Superior temporal gyrus (tissue), 1 donor: Measurements from ENCODE around the gene CEP72.
"Not testable (repeated sequence)": the region's sequence is repeated elsewhere in the genome, so short reads cannot be mapped to it uniquely, and the experiment has no call there.

ENCODE experiments used
- DNase-seq: peaks from one replicate; pipeline ENCODE4 v3.0.0-alpha.2; 2016; ENCODE audit errors: extremely low spot score

The CEP72 gene

GRCh38 chr5:672329-673160 is 60.4 kb downstream of the CEP72 start:
- peak; percentile 85 for DNase-seq

GRCh38 chr5:673161-673830 is 61.2 kb downstream of the CEP72 start:
- no peak for DNase-seq

GRCh38 chr5:673831-674629 is 61.9 kb downstream of the CEP72 start:
- no peak for DNase-seq

GRCh38 chr5:674630-675011 is 62.5 kb downstream of the CEP72 start:
- no peak for DNase-seq

- no peak for DNase-seq
These were observed 63.2 kb downstream of the CEP72 start for GRCh38 chr5:675111-675870.

- no peak for DNase-seq
These were observed 63.9 kb downstream of the CEP72 start for GRCh38 chr5:675871-676698.

GRCh38 chr5:676699-677076 is 64.5 kb downstream of the CEP72 start:
- DNase-seq, result no peak

GRCh38 chr5:677131-678101 is 65.3 kb downstream of the CEP72 start:
- no peak for DNase-seq

- DNase-seq, result not testable (repeated sequence)
These were observed 66.4 kb downstream of the CEP72 start for GRCh38 chr5:678521-678920.

- not testable (repeated sequence) for DNase-seq
These were observed 67.2 kb downstream of the CEP72 start for GRCh38 chr5:679166-679895.

GRCh38 chr5:680118-680795 is 68.1 kb downstream of the CEP72 start:
- not testable (repeated sequence) for DNase-seq

- not testable (repeated sequence) for DNase-seq
These were observed 68.7 kb downstream of the CEP72 start for GRCh38 chr5:680836-681235.

GRCh38 chr5:681317-682191 is 69.4 kb downstream of the CEP72 start:
- DNase-seq, result not testable (repeated sequence)

GRCh38 chr5:682216-682615 is 70.1 kb downstream of the CEP72 start:
- not testable (repeated sequence) for DNase-seq

GRCh38 chr5:682651-683358 is 70.7 kb downstream of the CEP72 start:
- DNase-seq, result not testable (repeated sequence)
